Measurements from ENCODE around the gene PLEKHJ1. TPM values are rescaled to one million over a fixed set of nuclear protein-coding genes. Genes with fewer than 3 reads are reported as not detected.

PLEKHJ1 gene
- polyA plus RNA-seq, 1 of the 3 experiments (the other 2 are of a cell fraction) = 151 TPM

GRCh38 chr19:2274931-2275535, 38.9 kb upstream of the PLEKHJ1 start (continued):
- no peak for TF ChIP-seq TEAD4 (IDR thresholded peaks at IDR 0.05; ENCODE audit: borderline replicate concordance, insufficient read depth)
- TF ChIP-seq, protein P1, sequence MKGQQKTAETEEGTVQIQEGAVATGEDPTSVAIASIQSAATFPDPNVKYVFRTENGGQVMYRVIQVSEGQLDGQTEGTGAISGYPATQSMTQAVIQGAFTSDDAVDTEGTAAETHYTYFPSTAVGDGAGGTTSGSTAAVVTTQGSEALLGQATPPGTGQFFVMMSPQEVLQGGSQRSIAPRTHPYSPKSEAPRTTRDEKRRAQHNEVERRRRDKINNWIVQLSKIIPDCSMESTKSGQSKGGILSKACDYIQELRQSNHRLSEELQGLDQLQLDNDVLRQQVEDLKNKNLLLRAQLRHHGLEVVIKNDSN (IDR thresholded peaks at IDR 0.05; ENCODE audit: borderline replicate concordance, low read depth) = no peak
- TF ChIP-seq MAX (IDR thresholded peaks at IDR 0.05; ENCODE audit: low read depth) = 0 out of 2 replicates have a peak, but pooled peaks have one; percentile 24
- no peak for TF ChIP-seq FOXM1 (IDR thresholded peaks at IDR 0.05; ENCODE audit: low read depth)
- TF ChIP-seq TAF1 (IDR thresholded peaks at IDR 0.05; ENCODE audit: borderline replicate concordance, low read depth, low read length) = no peak
- TF ChIP-seq ELF1 (IDR thresholded peaks at IDR 0.05) = no peak
- TF ChIP-seq, protein P2, sequence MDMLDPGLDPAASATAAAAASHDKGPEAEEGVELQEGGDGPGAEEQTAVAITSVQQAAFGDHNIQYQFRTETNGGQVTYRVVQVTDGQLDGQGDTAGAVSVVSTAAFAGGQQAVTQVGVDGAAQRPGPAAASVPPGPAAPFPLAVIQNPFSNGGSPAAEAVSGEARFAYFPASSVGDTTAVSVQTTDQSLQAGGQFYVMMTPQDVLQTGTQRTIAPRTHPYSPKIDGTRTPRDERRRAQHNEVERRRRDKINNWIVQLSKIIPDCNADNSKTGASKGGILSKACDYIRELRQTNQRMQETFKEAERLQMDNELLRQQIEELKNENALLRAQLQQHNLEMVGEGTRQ (IDR thresholded peaks at IDR 0.05; ENCODE audit: borderline replicate concordance, low read depth, low read length) = no peak
- no peak for TF ChIP-seq EZH2phosphoT487 (IDR thresholded peaks at IDR 0.05; ENCODE audit: borderline replicate concordance, low read depth)
- TF ChIP-seq, protein P3, sequence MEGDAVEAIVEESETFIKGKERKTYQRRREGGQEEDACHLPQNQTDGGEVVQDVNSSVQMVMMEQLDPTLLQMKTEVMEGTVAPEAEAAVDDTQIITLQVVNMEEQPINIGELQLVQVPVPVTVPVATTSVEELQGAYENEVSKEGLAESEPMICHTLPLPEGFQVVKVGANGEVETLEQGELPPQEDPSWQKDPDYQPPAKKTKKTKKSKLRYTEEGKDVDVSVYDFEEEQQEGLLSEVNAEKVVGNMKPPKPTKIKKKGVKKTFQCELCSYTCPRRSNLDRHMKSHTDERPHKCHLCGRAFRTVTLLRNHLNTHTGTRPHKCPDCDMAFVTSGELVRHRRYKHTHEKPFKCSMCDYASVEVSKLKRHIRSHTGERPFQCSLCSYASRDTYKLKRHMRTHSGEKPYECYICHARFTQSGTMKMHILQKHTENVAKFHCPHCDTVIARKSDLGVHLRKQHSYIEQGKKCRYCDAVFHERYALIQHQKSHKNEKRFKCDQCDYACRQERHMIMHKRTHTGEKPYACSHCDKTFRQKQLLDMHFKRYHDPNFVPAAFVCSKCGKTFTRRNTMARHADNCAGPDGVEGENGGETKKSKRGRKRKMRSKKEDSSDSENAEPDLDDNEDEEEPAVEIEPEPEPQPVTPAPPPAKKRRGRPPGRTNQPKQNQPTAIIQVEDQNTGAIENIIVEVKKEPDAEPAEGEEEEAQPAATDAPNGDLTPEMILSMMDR (IDR thresholded peaks at IDR 0.05) = peak; percentile 59
- peak; percentile 88 for TF ChIP-seq RAD21 (IDR thresholded peaks at IDR 0.05; ENCODE audit: low read length)
- no peak for TF ChIP-seq NFIC (IDR thresholded peaks at IDR 0.05; ENCODE audit: borderline replicate concordance)
- peak; percentile 65; the same call in 1 of the 2 replicates for TF ChIP-seq SIN3A (IDR thresholded peaks at IDR 0.05; ENCODE audit: borderline replicate concordance, low read depth, low read length)
- no peak for TF ChIP-seq GATA2 (CRISPR knock-in tag; IDR thresholded peaks at IDR 0.05)
- TF ChIP-seq MEF2A (IDR thresholded peaks at IDR 0.05; ENCODE audit: borderline replicate concordance, low read depth) = no peak

- Histone ChIP-seq H2AFZ (ENCODE audit: low read depth) (no peak overlapping the region), H3K4me1 (ENCODE audit: control insufficient read depth in 1 of 2, insufficient read depth in 2 of 2, low read depth in 1 of 2, low read length in 1 of 2) (peaks cover 4 to 28% of the 10 kb centered on the region in 2 experiments; a peak in 1 of 4 replicates), H3K36me3 (replicated peaks in 1 of 2; ENCODE audit: control insufficient read depth in 1 of 2, insufficient read depth in 2 of 2, low read length in 1 of 2) (peaks cover 17 to 26% of the 10 kb centered on the region in 2 experiments), H3K9me3 (no peaks in the 10 kb centered on the region), H3K79me2 (ENCODE audit: insufficient read depth) (peaks cover 64% of the 10 kb centered on the region), H3K27me3 (ENCODE audit: insufficient read depth) (no peaks in the 10 kb centered on the region), H3K9ac (no peak overlapping the region), H3K4me3 (ENCODE audit: low read depth in 2 of 2, low read length in 1 of 2) (peak overlapping the region in 1 of 2 experiments; percentile 36; a peak in 2 of 4 replicates), H3F3A (replicated peaks; ENCODE audit: insufficient read depth) (peaks cover 17% of the 10 kb centered on the region), H3K27ac (ENCODE audit: low read depth in 2 of 2, low read length in 1 of 2) (peak overlapping the region; percentile 1 to 46; a peak in 3 of 4 replicates), H3K9me2 (no peaks in the 10 kb centered on the region), H3K4me2 (peak overlapping the region; percentile 90), H4K20me1 (ENCODE audit: insufficient read depth) (peaks cover 59% of the 10 kb centered on the region)
- ChIA-PET CTCF (interaction anchor here (0.6 to 11.9 kb wide), 20 partner anchors 9 to 1041 kb away, joined by 3 to 284 read pairs (median 8); partner anchors contain the start of genes LINGO3, LSM7, PLEKHJ1 and SF3A2), POLR2A (interaction anchor here (0.6 to 1.9 kb wide), 5 partner anchors 15 to 120 kb away, joined by 3 to 6 read pairs (median 3); no protein-coding TSS in a partner anchor)
- WGBS (ENCODE audit: low lambda C conversion rate) = 96% methylated on average over 9 of the region's 9 CpGs
- DNase-seq = no peak
- TF ChIP-seq RXRA (IDR thresholded peaks at IDR 0.05; ENCODE audit: borderline replicate concordance, low read depth) = no peak
Measured at GRCh38 chr19:2274185-2274711, 38.1 kb upstream of the PLEKHJ1 start.
